CD4-positive, alpha-beta T cell (primary cell): ENCODE results near the gene PDZRN3. TPM values are rescaled to one million over a fixed set of nuclear protein-coding genes. Genes with fewer than 3 reads are reported as not detected.

Source experiments
- ATAC-seq: fragments of 200-7000 bp; cut with Tn5 transposase; one replicate; pipeline ENCODE4 v1.10.0; 2022; ENCODE audit warnings: mild to moderate bottlenecking; ENCODE audit not compliant: poor library complexity
- CTCF ChIA-PET: fragments of 350-600 bp; sonication (Branson Sonifier 250); formaldehyde crosslinking; loops from one replicate; lab custom pipeline; 2021; ENCODE audit warnings: antibody characterized with exemption, inconsistent platforms; lab: Charles Lee
- POLR2A ChIA-PET: fragments of 350-600 bp; sonication (Branson Sonifier 250); formaldehyde crosslinking; loops from one replicate; lab custom pipeline; 2021; ENCODE audit warnings: antibody characterized with exemption, inconsistent platforms; lab: Charles Lee
- DNase-seq, 14 experiments: peaks; one replicate each; pipeline ENCODE4 v3.0.0-alpha.2; 2013 to 2020; ENCODE audit warnings: mixed read lengths in 2 of 14
- H3K27ac ChIP-seq, 2 donors: one replicate each; pipeline versions ENCODE4 v1.5.1 to v1.7.0; 2013; ENCODE audit warnings: low read length in 2 of 2, low read depth in 1 of 2, mild to moderate bottlenecking in 1 of 2
- H3K27me3 ChIP-seq, 2 experiments: 1 replicate in 1 of 2; 2 replicates in 1 of 2; pipeline versions ENCODE4 v1.6.1 to v1.7.0; 2013; ENCODE audit warnings: low read length in 2 of 2, control low read depth in 1 of 2, mild to moderate bottlenecking in 1 of 2, moderate library complexity in 1 of 2; ENCODE audit not compliant: insufficient read depth in 2 of 2, control insufficient read depth in 1 of 2
- H3K36me3 ChIP-seq: one replicate; pipeline ENCODE4 v1.6.1; 2013; ENCODE audit warnings: low read length, control low read depth; ENCODE audit not compliant: insufficient read depth
- H3K4me1 ChIP-seq: one replicate; pipeline ENCODE4 v1.6.1; 2013; ENCODE audit warnings: low read length, control low read depth; ENCODE audit not compliant: insufficient read depth
- H3K4me3 ChIP-seq: one replicate; pipeline ENCODE4 v1.5.1; 2013; ENCODE audit warnings: mild to moderate bottlenecking, low read length, moderate library complexity
- H3K9me3 ChIP-seq, 2 experiments: 1 replicate in 1 of 2; 2 replicates in 1 of 2; pipeline versions ENCODE4 v1.6.1 to v1.7.0; 2013; ENCODE audit warnings: low read length in 2 of 2, mild to moderate bottlenecking in 2 of 2, control low read depth in 1 of 2, moderate library complexity in 1 of 2; ENCODE audit not compliant: control insufficient read depth in 1 of 2, insufficient read depth in 1 of 2
- H3K27ac Mint-ChIP-seq: one replicate; pipeline ENCODE4 v1.8.0; 2020; ENCODE audit warnings: mixed read lengths
- H3K27me3 Mint-ChIP-seq: one replicate; pipeline ENCODE4 v1.8.0; 2021; ENCODE audit warnings: mixed read lengths
- H3K36me3 Mint-ChIP-seq: one replicate; pipeline ENCODE4 v1.8.0; 2021; ENCODE audit warnings: low read depth, mixed read lengths
- H3K4me1 Mint-ChIP-seq: one replicate; pipeline ENCODE4 v1.8.0; 2021; ENCODE audit warnings: low read depth, mixed read lengths
- H3K4me3 Mint-ChIP-seq: one replicate; pipeline ENCODE4 v1.8.0; 2020; ENCODE audit warnings: mild to moderate bottlenecking, mixed read lengths
- H3K9me3 Mint-ChIP-seq: one replicate; pipeline ENCODE4 v1.8.0; 2020; ENCODE audit warnings: mixed read lengths
- intact Hi-C, 2 experiments: fragments of 100-400 bp; cut with DNase I in 1 of 2; cut with micrococcal nuclease in 1 of 2; formaldehyde crosslinking; loops; one replicate each; pipeline versions ENCODE4 v1.15.1 to v1.9.0; 2023 to 2025; cut with DNase I, micrococcal nuclease
- total RNA-seq, 174 experiments: library from RNA in 2 of 174; stranded (reverse) in 2 of 174; gene quantifications; one replicate each; pipeline ENCODE4 v1.2.3 and lab custom pipeline; 2021 to 2026
- TF ChIP-seq, protein P1 (sequence below): fragments of 200-600 bp; IDR thresholded peaks from one replicate; pipeline ENCODE4 v1.8.0; 2022; ENCODE audit warnings: antibody characterized with exemption, mild to moderate bottlenecking

PDZRN3 gene
- total RNA-seq, 2 experiments from 2014 or later: not detected

- DNase-seq: no peak
- Mint-ChIP-seq H3K27ac (no peak overlapping the region), H3K4me1 (no peaks in the 10 kb centered on the region), H3K4me3 (no peak overlapping the region), H3K27me3 (peaks cover 7% of the 10 kb centered on the region), H3K9me3 (no peaks in the 10 kb centered on the region), H3K36me3 (no peaks in the 10 kb centered on the region)
- Histone ChIP-seq H3K27ac (no peak overlapping the region), H3K4me1 (no peaks in the 10 kb centered on the region), H3K27me3 (no peaks in the 10 kb centered on the region), H3K36me3 (no peaks in the 10 kb centered on the region), H3K9me3 (no peaks in the 10 kb centered on the region), H3K4me3 (no peak overlapping the region)
- POLR2A ChIA-PET: no interaction called here
- TF ChIP-seq, protein P1, sequence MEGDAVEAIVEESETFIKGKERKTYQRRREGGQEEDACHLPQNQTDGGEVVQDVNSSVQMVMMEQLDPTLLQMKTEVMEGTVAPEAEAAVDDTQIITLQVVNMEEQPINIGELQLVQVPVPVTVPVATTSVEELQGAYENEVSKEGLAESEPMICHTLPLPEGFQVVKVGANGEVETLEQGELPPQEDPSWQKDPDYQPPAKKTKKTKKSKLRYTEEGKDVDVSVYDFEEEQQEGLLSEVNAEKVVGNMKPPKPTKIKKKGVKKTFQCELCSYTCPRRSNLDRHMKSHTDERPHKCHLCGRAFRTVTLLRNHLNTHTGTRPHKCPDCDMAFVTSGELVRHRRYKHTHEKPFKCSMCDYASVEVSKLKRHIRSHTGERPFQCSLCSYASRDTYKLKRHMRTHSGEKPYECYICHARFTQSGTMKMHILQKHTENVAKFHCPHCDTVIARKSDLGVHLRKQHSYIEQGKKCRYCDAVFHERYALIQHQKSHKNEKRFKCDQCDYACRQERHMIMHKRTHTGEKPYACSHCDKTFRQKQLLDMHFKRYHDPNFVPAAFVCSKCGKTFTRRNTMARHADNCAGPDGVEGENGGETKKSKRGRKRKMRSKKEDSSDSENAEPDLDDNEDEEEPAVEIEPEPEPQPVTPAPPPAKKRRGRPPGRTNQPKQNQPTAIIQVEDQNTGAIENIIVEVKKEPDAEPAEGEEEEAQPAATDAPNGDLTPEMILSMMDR: no peak
- CTCF ChIA-PET: interaction anchor here (0.9 kb wide), 1 partner anchor 12 kb away, joined by 3 read pairs; no protein-coding TSS in a partner anchor
- intact Hi-C loops: no loop called here
- no peak for ATAC-seq
Observed at GRCh38 chr3:73549051-73549600, 75.6 kb downstream of the PDZRN3 start.

DNA sequence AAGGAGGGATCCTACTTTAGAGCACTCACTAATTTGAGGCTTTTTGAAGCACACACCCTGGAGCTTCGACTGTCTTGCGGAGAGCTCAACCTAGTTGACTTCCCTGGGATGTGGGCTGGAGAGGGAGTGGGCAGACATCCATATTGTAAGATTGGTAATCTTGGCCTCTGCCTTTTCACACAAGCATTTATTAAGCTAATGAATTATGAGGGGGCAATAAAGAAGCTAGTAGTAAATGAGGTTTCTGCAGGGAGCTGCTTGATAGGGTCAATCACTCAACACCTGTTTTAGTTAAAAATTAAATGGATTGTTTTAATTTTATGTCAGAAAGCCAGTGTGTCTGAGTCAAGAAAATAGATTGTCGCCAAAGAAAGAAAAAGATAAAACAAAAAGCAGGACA, 76.3 kb downstream of the PDZRN3 start:
- Histone ChIP-seq H3K27ac (no peak overlapping the region), H3K9me3 (no peaks in the 10 kb centered on the region), H3K4me3 (no peak overlapping the region), H3K27me3 (no peaks in the 10 kb centered on the region), H3K4me1 (no peaks in the 10 kb centered on the region), H3K36me3 (no peaks in the 10 kb centered on the region)
- no peak overlapping the region for H3K4me3 Mint-ChIP-seq
- DNase-seq (no peak), ATAC-seq (no peak)
- intact Hi-C loops: no loop called here
- H3K36me3 Mint-ChIP-seq: no peaks in the 10 kb centered on the region
- CTCF ChIA-PET: no interaction called here
- H3K9me3 Mint-ChIP-seq: no peaks in the 10 kb centered on the region
- TF ChIP-seq, protein P1: no peak
- peaks cover 7% of the 10 kb centered on the region for H3K27me3 Mint-ChIP-seq
- no peak overlapping the region for H3K27ac Mint-ChIP-seq
- POLR2A ChIA-PET: no interaction called here
- no peaks in the 10 kb centered on the region for H3K4me1 Mint-ChIP-seq

GRCh38 chr3:73547427-73548248, 77.1 kb downstream of the PDZRN3 start:
- Mint-ChIP-seq H3K36me3 (no peaks in the 10 kb centered on the region), H3K9me3 (no peaks in the 10 kb centered on the region), H3K4me3 (no peak overlapping the region), H3K4me1 (no peaks in the 10 kb centered on the region), H3K27me3 (peaks cover 3% of the 10 kb centered on the region), H3K27ac (no peak overlapping the region)
- intact Hi-C loops: no loop called here
- no peak overlapping the region for H3K27ac ChIP-seq
- CTCF ChIA-PET: no interaction called here
- DNase-seq (no peak), ATAC-seq (no peak)
- no peaks in the 10 kb centered on the region for H3K9me3 ChIP-seq
- no peak overlapping the region for H3K4me3 ChIP-seq
- H3K4me1 ChIP-seq: no peaks in the 10 kb centered on the region
- H3K27me3 ChIP-seq: no peaks in the 10 kb centered on the region
- POLR2A ChIA-PET: no interaction called here
- TF ChIP-seq, protein P1: no peak
- no peaks in the 10 kb centered on the region for H3K36me3 ChIP-seq
